ENCODE data around the gene GPR107.
A peak's percentile ranks its signal among the peaks of the same experiment; 100 is the strongest.

The GPR107 gene

DNA sequence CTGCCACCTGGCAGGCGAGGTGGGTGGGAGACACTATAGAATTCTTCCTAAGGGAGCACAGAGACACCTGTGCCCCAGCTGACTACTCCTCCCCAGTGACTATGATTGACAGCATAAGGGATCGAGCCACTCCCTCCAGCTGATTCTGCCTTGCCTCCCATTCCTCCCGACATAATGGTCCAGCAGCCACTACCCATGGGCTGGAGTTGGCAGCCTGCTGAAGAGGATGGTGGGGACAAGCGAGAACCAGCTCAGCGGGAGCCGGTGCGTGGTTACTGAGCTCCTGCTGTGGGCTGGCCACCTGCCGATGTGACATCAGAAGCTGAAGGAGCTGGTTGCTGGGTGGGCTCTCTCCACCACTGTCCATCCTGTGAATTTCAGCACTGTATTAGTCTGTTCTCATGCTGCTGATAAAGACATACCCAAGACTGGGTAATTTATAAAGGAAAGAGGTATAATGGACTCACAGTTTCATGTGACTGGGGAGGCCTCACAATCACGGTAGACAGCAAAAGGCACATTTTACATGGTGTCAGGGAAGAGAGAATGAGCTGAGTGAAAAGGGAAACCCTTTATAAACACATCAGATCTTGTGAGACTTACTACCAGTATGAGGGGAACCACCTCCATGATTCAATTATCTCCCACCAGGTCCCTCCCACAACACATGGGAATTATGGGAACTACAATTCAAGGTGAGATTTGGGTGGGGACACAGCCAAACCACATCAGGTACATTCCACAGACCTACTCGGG, 106.4 kb downstream of the GPR107 start:
- no peak for DNase-seq (ENCODE audit: low read depth in 2 of 2)

DNA sequence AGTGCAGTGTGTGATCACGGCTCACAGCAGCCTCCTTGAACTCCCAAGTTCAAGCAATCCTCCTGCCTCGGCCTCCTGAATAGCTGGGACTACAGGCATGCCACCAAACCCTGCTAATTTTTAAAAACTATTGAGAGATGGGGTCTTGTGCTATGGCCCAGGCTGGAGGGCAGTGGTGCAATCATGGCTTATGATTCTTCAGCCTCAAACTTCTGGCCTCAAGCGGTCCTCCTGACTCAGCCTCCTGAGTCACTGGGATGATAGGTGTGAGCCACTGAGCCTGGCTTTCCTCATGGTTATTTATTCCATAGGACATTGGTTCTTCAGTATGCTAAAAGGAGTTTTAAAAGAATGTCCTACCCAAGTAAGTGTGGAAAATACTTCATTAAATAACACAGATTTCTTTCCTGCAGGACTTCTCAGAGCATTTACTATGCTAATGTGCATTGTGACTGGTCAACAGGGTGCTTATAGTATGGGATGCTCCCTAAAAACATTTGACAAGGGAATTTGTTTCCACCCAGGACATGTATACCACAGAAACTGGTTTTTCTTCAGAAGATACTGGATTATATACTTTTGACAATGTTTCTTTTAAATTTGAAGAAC, 107.3 kb downstream of the GPR107 start:
- DNase-seq (ENCODE audit: low read depth in 2 of 2) = no peak

DNA sequence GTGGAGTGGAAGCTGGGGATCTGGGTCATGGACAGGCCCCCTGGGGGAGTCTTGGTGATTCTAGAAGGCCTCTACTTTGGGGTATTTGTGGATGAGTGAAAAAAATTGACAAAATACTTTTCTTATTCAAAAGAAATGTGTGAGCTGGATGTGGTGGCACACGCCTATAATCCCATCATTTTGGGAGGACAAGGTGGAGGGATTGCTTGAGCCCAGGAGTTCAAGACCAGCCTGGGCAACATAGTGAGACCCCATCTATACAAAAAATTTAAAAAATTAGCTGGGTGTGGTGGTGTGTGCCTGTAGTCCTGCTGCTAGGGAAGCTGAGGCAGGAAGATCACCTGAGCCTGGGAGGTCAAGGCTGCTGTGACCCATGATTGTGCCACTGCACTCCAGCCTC, 111.9 kb downstream of the GPR107 start:
- DNase-seq (ENCODE audit: low read depth in 2 of 2) = no peak

DNA sequence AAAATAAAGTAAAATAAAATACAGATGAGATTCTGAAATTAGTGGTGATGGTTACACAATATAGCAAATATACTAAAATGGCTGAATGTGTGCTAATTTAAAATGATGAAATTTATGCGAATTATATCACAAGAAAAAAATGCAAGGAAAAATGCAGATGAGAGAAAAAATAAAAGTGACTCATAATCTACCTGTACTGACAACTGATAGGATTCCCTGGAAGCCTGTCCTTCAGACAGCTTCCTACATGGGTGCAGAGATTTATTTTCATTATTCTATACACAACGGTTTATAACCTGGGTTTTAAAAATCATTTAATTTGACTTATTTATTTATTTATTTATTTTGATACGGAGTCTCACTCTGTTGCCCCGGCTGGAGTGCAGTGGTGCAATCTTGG, 112.7 kb downstream of the GPR107 start:
- DNase-seq (ENCODE audit: low read depth in 2 of 2) = no peak

DNA sequence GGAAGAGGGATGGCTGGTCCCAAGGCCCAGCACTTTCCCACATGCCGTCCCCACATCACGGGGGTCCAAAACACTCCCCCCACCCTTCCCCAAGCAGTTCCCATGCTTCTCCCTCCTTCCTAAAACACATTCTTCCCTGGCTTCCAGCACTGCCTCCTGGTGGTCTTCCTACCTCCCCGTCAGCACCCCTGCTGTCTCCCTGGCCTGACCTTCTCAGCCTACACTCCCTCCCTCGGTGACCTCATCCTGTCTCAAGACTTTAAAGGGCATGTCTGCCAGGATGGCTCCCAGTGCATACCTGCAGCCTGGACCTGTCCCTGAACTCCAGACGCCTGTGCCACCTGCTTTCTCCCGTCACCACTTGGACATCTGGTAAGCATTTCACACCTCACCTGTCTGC, 114.2 kb downstream of the GPR107 start:
- no peak for DNase-seq (ENCODE audit: low read depth in 2 of 2)

DNA sequence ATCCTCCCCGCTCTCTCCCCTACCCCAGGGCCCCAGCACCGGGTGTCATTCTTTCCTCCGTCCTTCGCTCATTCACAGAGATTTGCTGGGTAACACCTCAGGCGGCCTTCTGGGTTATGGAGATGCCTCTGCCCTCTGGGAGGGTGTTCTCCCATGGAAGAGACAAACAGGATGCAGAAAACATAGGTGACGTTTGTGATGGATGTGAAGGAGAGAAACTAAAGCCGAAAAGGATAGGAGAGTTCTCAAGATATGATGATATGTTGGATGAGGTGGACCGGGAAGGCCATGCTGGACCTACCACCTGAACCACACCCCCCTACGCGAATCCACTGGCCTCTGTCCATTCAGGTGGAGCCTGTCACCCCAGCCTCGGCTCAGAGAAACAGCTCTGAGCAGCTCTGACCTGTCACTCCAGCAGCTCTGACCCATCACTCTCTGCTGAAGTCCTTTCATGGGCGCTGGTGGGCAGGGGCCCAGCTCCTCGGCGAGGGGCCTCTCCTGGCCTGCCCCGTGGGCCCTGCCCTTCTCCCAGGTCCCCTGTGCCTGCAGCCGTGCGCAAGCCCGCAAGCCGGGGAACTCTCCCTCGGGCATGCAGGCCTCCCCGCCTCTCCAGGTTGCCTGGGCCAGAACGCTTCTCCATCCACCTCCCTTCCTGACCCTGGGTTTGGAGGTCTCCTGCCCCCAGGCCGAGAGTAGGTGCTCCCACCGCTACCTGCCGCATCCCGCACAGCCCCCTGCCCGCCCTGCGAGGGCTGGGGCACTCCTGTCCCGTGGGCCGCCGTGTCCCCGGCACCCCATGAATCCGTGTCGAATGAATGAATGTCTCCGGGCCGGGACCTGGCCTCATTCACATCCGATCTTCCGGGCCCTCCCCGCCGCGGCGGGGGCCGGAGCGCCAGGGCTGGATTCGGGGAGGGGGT, 117.8 kb downstream of the GPR107 start:
- DNase-seq (ENCODE audit: low read depth in 2 of 2) = no peak

DNA sequence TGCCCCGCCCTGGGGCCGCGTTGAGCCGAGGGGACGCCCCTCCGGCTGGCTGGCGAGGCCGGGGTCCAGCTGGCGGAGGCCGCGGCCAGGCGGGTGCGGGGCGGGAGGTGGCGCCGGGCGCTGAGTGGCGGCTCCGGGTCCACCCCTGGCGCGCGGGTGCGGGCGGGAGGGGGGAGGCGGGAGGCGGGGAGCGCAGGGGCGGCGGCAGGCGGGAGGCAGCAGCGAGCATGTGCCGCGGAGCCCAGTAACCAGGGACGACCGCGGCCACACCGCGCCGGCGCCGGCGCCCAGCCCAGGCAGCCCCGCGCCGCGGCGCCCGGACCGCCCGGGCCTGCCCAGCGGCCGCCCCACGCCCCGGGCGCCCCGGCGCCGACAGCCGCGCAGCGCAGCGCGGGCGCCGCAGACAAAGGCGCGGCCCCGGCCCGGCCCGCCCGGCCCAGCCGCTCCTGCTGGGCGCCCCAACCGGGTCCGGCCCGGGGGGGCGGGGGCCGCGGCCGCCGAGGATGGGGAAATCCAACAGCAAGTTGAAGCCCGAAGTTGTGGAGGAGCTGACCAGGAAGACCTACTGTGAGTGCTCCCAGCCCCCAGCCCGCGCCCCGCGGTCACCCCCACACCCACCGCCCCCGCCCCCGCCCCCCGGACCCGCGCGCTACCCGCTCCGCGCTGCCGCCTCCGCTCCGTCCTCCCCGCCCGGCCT, 118.6 kb downstream of the GPR107 start, which contains the start of gene NCS1:
NCS1 (plus strand) TSS at position 244 of the 697 bp plus-strand sequence; CDS start at position 504, 260 bp downstream.
- DNase-seq (ENCODE audit: low read depth in 2 of 2) = peak in 1 of 2 donors; percentile 16

DNA sequence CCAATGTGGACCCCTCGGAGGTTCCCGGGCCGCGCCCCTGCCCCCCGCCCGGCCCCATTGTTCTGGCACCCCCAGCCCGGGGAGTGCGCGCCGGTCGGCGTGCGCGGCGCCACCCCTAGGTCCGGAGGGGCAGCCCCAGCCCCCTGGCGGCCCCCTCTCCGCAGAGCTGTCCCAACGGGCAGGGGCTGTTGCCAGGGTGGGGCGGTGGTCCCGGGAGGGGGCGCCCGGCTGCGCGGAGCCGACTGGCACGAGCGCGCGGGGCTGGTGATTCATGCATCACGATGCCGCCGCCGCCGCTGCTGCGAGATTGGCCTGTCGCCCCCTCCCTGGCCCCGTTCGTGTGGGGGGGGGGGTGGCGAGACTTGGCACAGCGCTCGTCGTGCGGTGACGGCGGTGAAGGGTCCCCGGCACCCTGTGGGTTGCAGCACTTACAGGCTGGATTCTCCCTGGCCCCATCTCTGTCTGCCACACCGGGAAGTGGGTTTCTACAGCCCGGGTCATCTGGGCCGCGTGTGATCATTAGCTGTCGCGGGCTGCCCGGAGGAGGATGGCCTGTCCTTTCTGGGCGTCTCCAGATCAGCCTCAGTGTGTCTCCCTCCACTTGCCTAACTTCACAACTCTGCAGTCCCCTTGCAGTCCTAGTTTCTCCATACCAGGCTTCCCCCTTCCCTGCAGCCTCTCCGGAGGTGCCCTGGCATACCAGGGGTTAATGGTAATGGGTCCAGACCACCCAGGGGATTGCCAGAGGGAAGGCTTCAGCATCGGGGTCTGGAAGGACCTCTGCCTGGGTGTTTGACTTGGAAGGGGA, 119.4 kb downstream of the GPR107 start:
- DNase-seq (ENCODE audit: low read depth in 2 of 2) = peak; percentile 13 to 14

DNA sequence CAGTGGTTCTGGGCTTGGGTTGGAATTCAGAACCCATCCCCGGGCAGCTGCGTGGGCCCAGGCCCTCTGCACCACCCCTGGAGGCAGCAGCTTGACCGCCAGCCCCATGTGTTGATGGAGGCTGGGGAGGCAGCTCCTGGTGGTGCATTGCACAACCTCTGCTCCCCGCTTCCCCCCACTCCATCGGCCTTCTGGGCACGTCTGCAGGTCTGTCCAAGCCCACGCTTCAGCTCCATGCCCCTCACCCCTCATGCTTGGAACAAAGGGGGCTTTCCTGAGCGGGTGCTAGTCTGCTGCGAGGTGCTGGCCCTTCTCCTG, 119.9 kb downstream of the GPR107 start:
- DNase-seq (ENCODE audit: low read depth in 2 of 2) = no peak

DNA sequence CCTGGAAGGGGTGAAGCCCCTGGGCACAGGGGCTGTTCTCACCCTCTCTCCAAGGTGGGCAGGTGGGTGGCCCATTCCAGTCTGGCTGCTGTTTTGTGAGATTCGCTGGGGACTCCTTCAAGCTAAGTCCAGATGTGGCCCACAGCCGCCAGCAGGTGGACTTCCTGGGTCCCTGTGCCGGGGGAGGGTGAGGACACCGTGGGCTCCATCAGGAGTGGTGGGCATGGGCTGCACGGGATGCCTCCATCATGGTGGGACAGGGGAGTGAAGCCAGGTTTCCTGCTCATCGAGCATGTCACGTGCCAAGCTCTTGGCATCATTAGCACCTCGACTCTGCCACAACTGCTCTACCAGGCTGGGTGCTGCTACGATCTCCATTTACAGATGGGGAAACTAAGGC, 120.3 kb downstream of the GPR107 start:
- no peak for DNase-seq (ENCODE audit: low read depth in 2 of 2)

DNA sequence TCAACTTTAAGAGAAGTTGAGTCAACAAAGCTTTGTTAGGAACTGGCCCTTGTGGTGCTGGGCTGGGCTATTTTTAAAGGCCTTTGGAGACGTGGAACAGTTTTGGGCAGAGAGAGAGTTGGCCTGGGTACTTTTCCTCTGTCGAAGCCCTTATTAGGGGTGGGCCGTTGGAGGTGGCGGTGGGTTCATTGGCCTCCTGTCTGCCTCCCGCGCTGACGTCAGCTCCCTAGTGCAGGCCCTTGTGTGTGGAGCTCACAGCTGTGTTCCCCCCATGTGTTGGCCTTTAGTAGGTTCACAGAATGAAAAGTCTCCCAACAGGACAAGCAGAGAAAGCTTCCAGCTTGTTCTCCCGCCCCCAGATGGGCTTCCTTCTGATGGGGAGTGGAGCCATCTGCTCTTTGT, 121.2 kb downstream of the GPR107 start:
- no peak for DNase-seq (ENCODE audit: low read depth in 2 of 2)

DNA sequence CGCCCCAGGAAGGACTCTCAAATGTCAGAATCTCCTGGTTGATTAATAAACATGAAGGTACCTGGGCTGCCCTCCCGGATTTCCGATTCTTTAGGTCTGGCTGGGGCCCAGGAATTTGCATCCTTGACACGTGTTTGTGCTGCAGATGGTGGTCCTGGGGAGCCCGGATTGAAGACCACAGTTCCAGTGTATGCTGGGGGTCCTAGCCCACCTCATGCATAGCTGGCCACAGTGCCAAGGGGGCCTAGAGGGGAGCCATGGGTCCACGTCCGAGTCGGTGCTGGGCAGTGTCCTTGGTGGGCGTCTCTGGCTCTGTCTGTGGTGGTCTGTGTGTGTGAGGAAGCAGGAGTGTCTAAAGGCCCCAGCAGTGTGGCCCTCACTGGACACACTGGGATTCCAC, 121.6 kb downstream of the GPR107 start:
- no peak for DNase-seq (ENCODE audit: low read depth in 2 of 2)

DNA sequence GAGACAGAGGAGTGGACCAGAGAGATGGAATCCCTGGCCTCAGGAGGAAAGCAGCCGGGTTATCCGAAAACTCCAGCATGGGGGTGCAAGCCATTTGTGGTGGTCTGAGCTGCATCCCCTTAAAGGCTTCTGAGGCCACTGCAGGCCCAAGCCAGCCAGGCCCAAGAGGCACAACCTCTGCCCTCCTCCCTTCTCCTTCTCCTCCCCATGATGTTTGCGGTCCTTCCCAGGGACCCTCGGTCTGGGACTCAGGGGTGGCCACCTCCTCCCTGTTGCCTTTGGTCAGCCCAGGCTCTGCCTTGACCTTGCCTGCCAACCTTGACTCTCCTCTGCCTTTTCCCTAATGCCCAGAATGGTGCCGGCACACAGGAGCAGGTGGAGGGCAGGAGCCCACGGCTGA, 123.1 kb downstream of the GPR107 start:
- no peak for DNase-seq (ENCODE audit: low read depth in 2 of 2)

DNA sequence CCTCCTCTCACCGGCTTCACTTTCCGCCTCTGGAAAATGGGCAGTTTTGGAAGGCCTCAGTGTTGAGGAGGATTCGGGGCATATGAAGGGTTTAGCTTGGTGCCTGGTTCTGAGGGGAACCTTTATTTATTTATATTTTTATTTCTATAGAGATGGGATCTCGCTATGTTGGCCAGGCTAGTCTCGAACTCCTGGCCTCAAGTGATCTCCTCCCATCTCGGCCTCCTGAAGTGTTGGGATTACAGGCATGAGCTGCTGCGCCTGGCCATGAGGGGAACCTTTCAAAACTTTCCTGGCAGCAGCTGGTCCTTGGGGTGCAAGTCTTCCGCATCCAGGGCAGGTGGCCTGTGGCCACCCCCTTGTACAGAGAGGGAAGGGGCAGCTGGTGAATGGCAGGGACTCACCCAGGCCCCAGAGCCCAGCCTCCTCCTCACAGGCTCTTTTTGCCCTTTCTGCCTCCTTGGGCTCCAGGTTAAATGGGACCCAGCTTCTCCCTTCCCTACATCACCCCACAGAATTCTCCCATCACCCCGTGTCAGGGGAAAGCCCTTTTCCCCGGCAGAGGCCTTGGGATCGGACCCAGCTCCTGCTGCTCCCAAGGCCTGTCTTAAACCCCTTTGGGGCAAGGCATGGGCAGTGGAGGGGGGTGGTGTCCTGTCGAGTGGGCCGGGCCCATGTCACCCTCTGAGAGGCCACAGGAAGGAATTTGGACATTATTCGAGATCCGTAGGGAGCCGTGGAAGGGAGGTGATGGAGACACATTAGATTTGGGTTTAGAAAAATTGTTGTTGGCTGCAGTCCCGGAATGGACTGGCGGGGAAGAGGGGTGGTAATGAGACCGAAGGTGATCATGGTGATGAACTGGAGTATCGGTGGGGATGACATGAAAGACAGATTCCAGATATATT, 124.4 kb downstream of the GPR107 start:
- no peak for DNase-seq (ENCODE audit: low read depth in 2 of 2)

DNA sequence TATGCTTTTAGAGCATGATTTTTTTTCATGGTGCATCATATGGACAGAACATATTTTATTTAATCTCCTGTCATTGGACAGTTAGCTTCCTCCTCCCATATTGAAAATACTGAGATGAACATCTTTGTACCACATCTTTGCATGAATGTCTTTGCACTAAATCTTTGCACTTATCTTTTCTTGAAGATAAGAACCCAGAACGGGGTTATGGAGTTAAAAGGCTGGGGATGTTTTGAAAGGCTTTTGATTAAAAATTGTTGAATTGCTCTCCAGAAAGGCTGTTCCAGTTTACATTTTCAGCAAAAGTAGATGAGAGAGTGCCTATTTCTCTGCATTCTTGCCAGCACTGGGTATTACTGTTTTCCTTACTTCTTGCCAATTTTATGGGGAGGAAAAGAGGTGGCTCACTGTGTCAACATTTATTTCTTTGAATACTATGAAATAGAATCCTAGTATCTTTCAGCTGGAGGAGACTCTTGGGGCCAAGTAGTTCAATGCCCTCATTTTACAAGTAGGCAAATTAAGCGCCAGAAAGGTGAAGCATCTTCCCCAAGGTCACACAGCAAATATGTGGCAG, 125.7 kb downstream of the GPR107 start:
- no peak for DNase-seq (ENCODE audit: low read depth in 2 of 2)

DNA sequence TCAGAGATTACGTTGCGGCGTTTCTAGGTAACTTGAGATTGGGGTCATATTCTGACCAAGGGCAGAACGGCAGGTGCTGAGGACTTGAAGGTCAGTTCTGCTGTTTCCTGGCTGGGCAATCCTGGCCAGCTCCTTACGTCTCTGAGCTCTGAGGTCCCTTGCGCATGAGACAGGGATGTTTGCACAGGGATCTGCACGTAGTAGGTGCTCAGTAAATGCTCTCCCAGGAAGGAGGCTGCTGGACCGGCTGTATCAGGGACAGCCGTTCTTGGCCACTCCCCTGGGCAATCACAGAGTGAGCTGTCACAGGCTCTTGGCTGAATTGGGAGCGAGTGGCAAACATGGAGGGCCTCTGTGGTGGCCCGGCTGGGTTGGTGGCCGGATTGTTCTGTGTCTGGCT, 126.8 kb downstream of the GPR107 start:
- no peak for DNase-seq (ENCODE audit: low read depth in 2 of 2)

DNA sequence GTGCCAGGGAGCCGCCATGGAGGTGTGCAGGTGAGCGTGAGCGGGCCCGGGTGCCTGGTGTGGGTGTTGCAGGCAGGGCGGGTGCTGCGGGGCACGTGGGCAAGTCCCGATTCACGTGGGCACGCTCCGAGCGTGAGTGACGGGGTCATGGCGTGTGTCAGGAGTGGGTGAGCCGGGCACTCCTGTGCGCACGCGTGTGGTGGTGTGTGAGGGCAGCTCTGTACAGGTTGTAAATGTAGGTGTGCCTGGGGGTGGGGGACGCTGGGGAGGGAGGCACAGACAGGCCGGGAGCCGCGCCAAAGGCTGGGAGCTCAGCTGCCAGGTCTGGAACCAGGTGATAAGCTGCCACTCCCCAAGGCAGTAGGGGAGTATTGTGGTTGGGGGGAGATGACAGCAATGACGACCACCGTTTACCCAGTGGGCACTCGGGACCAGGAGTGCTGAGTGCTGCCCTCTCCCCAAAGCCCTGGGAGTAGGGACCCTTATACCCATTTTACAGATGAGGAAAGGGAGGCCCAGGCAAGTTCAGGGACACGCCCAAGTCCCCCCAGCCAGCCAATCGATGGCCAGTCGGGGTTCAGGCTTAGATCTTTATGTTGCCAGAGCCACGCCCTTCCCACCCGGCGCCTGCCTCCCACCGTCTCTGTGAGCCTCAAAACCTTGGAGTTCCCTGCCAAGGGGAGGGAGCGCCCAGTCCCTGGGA, 128.1 kb downstream of the GPR107 start:
- DNase-seq (ENCODE audit: low read depth in 2 of 2) = no peak

DNA sequence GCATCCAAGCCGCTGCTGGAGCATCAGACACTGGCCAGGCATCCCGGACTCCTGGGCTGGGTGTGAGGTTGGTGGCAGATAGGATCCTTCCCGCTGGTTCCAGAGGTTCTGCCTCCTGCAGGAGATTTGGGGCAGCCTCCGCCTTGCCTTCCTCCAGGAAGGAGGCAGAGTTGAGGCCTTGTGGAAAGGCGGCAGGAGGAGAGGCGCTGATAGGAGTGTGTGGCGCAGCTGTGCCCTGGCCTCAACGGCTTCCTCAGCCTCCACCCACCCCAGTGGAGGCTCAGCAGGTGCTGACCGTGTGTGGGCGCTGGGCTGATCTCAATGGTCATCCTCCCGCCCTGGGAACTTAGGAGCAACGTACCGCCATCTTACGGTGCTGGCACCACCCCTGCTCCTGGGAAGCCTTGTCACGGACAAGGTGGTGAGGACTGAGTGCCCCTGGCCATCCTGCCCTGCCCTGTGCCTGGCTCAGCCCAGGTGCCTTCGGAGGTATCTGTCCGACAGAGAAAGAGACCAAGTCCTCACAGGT, 128.7 kb downstream of the GPR107 start:
- no peak for DNase-seq (ENCODE audit: low read depth in 2 of 2)
